HG02852 (cell line): ENCODE measurements around the gene UNC80.
"Not testable (repeated sequence)": the region's sequence is repeated elsewhere in the genome, so short reads cannot be mapped to it uniquely, and the experiment has no call there.

Experiments
- ATAC-seq: cut with Tn5 transposase; IDR thresholded peaks from one replicate; pipeline ENCODE4 v1.9.1; 2021; ENCODE audit warnings: mild to moderate bottlenecking, moderate library complexity; ENCODE audit not compliant: unreplicated experiment

UNC80 gene, protein sequence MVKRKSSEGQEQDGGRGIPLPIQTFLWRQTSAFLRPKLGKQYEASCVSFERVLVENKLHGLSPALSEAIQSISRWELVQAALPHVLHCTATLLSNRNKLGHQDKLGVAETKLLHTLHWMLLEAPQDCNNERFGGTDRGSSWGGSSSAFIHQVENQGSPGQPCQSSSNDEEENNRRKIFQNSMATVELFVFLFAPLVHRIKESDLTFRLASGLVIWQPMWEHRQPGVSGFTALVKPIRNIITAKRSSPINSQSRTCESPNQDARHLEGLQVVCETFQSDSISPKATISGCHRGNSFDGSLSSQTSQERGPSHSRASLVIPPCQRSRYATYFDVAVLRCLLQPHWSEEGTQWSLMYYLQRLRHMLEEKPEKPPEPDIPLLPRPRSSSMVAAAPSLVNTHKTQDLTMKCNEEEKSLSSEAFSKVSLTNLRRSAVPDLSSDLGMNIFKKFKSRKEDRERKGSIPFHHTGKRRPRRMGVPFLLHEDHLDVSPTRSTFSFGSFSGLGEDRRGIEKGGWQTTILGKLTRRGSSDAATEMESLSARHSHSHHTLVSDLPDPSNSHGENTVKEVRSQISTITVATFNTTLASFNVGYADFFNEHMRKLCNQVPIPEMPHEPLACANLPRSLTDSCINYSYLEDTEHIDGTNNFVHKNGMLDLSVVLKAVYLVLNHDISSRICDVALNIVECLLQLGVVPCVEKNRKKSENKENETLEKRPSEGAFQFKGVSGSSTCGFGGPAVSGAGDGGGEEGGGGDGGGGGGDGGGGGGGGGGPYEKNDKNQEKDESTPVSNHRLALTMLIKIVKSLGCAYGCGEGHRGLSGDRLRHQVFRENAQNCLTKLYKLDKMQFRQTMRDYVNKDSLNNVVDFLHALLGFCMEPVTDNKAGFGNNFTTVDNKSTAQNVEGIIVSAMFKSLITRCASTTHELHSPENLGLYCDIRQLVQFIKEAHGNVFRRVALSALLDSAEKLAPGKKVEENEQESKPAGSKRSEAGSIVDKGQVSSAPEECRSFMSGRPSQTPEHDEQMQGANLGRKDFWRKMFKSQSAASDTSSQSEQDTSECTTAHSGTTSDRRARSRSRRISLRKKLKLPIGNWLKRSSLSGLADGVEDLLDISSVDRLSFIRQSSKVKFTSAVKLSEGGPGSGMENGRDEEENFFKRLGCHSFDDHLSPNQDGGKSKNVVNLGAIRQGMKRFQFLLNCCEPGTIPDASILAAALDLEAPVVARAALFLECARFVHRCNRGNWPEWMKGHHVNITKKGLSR (N-terminal part only)

DNA sequence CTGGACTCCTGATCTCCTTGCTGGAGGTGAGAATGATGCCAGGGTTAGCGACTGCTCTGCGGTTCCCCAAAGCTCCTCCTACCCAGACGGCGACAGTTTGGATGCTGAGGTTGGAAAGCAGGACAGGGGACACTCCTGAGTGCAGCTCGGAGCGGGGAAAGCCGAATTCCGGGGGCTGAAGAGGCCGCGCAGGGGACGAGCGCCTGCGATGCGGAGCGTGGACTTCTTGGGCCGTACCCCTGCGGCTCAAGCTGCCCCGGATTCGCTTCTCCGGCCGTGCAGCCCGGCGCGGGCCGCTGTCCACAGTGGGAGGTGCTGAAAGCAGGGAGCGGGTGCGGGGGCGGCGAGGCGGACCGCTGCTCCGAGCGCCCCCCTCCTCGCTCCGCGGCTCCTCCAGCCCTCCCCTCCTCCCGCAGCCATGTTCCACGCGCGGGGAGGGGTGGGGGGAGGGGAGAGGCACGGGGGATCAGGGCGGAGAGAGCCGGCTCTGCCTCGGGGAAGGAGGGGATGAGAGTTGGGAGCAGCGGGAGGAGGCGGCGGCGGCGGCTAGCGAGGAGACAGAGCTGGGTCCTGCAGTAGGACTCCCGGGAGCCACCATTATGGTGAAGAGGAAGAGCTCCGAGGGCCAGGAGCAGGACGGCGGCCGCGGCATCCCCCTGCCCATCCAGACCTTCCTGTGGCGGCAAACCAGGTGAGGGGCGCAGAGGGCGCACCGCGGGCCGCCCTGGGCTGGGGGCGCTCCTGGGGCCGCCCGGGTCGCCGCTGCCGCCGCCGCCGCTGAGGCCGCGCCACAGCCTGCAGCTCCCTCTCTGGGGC is at the start of gene UNC80:
UNC80 (plus strand) TSS at position 359 of the 816 bp plus-strand sequence; CDS start at position 600, 241 bp downstream.
- ATAC-seq: peak; percentile 73

DNA sequence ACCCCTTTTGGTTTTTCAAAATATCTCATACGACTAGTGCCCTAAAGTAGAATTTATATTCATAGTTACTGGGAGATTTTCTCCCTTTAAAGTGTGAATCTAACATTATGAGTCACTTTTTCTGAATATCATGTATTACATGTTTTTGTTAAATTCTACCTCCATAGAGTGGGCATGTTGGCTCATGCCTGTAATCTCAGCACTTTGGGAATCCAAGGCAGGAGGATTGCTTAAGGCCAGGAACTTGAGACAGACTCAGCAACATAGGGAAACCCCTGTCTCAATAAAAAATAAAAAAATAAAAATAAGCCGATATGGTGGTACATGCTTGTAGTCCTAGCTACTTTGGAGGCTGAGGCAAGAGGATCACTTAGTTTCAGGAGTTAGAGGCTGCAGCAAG is 45.3 kb upstream of the UNC80 start:
- no peak for ATAC-seq

- ATAC-seq: no peak
Observed at GRCh38 chr2:209727077-209727476, 44.6 kb upstream of the UNC80 start.

DNA sequence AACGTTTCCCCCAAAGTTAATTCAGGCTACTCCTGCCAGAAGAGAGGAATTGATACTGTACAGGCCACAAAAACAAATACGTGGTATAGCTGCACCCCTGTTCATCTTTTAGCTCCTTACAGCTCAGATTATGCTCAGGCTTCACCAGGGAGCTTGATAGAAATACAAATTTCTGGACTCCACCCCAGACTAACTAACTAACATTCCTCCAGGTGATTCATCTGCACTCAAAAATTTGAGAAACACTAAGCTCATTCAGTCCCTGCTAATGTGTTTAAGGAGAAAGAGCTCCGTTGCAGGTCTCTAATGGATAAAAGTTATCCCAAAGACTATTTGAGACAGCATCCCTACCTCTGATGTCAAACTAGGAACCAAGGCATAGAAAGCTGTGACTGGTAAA is 36.8 kb upstream of the UNC80 start:
- no peak for ATAC-seq

DNA sequence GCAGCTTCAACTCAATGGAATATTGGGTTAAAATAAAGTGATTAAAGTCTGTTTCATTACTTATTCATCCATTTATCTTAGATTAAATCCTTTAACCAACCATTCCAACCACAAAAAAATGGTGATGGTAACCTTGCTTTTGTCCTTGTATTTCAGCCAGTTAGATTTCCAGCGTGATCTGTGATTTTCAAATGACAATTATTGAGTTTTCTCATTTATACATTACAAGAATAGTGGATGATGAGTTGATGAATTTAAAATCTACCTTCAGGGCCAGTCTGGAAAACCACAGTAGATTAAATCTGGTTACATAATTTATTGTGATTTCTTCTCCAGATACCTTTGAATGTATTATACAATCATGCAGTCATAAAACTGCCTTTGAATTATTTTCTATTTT is 29.7 kb upstream of the UNC80 start:
- ATAC-seq: no peak

- ATAC-seq: no peak
Observed at GRCh38 chr2:209753020-209753419, 18.6 kb upstream of the UNC80 start.

DNA sequence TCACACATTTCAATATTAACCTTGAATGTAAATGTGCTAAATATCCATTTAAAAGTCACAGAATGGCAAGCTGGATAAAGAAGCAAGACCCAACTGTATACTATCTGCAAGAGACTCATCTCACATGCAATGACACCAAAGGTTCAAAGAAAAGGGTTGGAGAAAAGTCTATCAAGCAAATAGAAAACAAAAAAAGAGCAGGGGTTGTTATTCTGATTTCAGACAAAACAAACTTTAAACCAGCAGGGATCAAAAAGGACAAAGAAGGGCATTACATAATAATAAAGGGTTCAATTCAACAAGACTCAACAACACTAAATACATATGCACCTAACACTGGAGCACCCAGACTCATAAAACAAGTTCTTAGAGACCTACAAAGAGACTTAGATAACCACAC is 14.5 kb upstream of the UNC80 start:
- ATAC-seq: no peak

DNA sequence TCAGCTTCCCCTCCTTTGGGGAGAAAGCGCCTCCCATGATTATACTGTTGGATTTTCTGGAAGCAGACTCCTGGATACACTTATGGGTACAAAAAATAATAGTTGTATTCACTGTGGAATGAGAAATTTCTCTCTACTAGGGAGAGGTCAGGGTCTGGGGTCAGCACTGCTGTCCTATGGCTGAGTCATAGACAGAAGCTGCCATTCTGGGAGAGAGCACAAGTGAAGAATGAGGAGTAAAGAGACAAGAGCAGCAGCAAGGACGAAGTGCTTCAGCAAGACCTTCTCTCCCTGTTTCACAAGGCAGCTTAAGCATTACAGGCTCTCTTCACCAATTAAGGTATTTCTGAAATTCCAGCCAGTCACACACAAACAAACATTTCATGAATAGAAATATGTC is 10.1 kb upstream of the UNC80 start:
- no peak for ATAC-seq

GRCh38 chr2:209762563-209762962 is 9.1 kb upstream of the UNC80 start:
- no peak for ATAC-seq

DNA sequence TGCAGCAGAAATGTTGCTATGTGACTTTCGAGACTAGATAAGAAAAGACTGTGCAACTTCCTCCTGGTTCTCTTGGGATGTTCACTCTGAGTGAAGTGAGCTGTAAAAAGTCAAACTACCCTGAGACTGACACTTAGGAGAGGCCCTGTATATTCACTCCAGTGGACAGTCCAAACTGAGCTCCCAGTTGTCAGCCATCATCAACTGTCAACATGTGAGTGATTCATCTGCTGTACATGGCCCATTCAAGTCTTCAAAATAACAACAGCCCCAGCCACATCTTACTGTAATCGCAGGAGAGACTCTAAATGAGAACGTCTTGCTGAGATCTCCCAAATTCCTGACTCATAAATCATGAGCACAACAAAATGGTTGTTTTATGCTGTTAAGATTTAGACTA is 8.5 kb upstream of the UNC80 start:
- ATAC-seq: no peak

DNA sequence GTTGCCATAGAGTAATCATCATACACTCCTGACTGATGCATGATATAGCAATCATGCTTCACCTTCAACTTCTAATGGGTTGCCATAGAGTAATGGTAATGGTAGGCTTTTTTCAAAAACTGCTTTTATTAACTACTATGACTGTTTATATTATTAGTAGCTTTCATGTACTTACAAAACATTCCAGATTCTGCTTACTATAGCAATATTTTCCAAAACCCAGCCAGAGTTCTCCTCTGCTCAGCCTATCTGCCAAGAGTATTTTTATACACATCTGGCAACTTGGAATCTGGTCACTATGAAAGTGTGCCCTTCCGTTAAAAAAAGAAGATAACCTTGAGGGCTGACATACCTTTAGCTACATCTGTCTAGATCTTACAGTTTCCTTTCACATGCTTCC is 5.0 kb upstream of the UNC80 start:
- no peak for ATAC-seq

- ATAC-seq: no peak
Observed at GRCh38 chr2:209767316-209767715, 4.3 kb upstream of the UNC80 start.

- ATAC-seq: no peak
Observed at GRCh38 chr2:209768557-209768956, 3.1 kb upstream of the UNC80 start.

GRCh38 chr2:209772290-209772685 is 656 bp downstream of the UNC80 start:
- no peak for ATAC-seq

- ATAC-seq: no peak
Observed at GRCh38 chr2:209773377-209773776, 1.7 kb downstream of the UNC80 start.

DNA sequence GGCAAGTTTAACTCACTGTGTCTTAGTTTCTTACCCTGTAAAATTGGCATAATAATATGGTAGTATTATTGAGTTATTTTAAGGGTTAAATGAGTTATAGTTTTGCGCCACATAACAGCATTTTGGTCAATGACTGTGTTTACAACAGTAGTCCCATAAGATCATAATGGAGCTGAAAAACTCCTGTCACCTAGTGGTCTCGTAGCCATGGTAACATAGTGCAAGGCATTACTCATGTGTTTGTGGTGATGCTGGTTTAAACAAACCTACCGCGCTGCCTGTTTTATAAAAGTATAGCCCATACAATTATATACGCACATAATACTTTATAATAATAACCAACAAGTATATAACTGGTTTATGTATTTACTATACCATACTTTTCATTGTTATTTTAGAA is 15.8 kb downstream of the UNC80 start:
- no peak for ATAC-seq

GRCh38 chr2:209788925-209789324 is 17.3 kb downstream of the UNC80 start:
- ATAC-seq: no peak

DNA sequence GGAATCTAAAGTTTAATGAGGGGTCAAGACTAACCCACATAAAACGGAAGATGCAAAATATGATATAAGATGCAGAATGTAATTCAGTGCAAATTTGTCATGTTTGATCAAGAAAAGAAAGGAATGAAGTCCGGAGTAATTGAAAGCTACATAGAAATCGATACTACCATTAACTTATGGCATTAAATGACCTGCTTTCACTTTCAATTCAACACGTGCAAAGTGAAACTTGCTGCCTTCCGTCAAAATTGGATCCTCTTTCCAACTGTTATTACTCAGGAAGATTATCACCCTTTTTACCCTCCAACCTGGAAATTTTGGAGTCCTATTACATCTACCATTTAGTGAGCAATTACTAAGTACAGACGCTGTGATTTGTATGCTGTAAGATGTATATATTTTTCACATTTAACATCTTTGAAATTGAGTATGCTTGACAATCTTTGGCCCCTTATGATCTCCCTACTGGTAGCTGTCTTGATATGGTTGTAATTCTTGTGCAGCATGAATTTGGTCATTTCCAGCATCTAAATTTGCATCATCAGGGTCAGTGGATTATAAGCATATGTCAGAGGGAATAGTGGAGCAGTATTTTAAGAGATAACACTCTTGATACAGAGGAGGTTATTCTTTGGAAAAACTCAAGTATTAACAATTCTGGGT is 18.6 kb downstream of the UNC80 start:
- no peak for ATAC-seq

GRCh38 chr2:209791151-209791550 is 19.5 kb downstream of the UNC80 start:
- no peak for ATAC-seq

DNA sequence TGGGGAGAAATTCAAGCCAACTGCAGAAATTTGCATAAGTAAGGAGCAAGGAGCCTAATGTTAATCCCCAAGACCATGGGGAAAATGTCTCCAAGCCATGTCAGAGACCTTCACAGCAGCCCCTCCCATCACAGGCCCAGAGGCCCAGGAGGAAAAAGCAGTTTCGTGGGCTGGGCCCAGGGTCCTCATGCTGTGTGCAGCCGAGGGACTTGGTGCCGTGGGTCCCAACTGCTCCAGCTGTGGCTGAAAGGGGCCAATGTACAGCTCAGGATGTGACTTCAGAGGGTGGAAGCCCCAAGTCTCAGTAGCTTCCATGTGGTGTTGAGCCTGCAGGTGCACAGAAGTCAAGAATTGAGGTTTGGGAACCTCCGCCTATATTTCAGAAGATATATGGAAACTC is 23.8 kb downstream of the UNC80 start:
- ATAC-seq: not testable (repeated sequence)
